DOHH2 (cell line): ENCODE results near the gene PRRC2A.
A peak's percentile ranks its signal among the peaks of the same experiment; 100 is the strongest.

Experiments used
- H3F3A ChIP-seq: fragments of 200-600 bp; sonication (generic), shearing (Covaris generic); 2 replicates; pipeline ENCODE4 v1.6.0; 2016; ENCODE audit warnings: antibody characterized with exemption, mild to moderate bottlenecking; ENCODE audit not compliant: control insufficient read depth, insufficient read depth
- H3K27ac ChIP-seq: fragments of 200-600 bp; sonication (generic); 2 replicates; pipeline ENCODE4 v1.5.1; 2014; ENCODE audit warnings: low read depth, mild to moderate bottlenecking, low read length, moderate library complexity
- H3K27me3 ChIP-seq: fragments of 200-600 bp; sonication (generic); 2 replicates; pipeline ENCODE4 v1.6.1; 2014; ENCODE audit warnings: mild to moderate bottlenecking, low read length, mixed read lengths; ENCODE audit not compliant: control insufficient read depth
- H3K36me3 ChIP-seq: fragments of 200-600 bp; sonication (generic); 2 replicates; pipeline ENCODE4 v1.6.1; 2014; ENCODE audit warnings: mild to moderate bottlenecking, low read length, moderate library complexity, mixed read lengths; ENCODE audit not compliant: control insufficient read depth
- H3K4me1 ChIP-seq: fragments of 200-600 bp; sonication (generic); 2 replicates; pipeline ENCODE4 v1.6.1; 2014; ENCODE audit warnings: mild to moderate bottlenecking, low read length, mixed read lengths; ENCODE audit not compliant: control insufficient read depth
- H3K4me2 ChIP-seq: fragments of 200-600 bp; sonication (generic); 2 replicates; pipeline ENCODE4 v1.6.0; 2014; ENCODE audit warnings: mild to moderate bottlenecking, low read length, moderate library complexity
- H3K4me3 ChIP-seq: fragments of 200-600 bp; sonication (generic); 2 replicates; pipeline ENCODE4 v1.5.1; 2014; ENCODE audit warnings: mild to moderate bottlenecking, low read length, mixed read lengths
- H3K79me2 ChIP-seq: fragments of 200-600 bp; sonication (generic); 2 replicates; pipeline ENCODE4 v1.6.1; 2014; ENCODE audit warnings: mild to moderate bottlenecking, low read length, mixed read lengths; ENCODE audit not compliant: control insufficient read depth
- H3K9me2 ChIP-seq: fragments of 200-600 bp; sonication (generic); replicated peaks from 2 replicates; pipeline ENCODE4 v1.6.1; 2014; ENCODE audit warnings: mild to moderate bottlenecking, low read length, mixed read lengths; ENCODE audit not compliant: control insufficient read depth
- H3K9me3 ChIP-seq: fragments of 200-600 bp; sonication (generic); 2 replicates; pipeline ENCODE4 v1.6.1; 2014; ENCODE audit warnings: antibody characterized with exemption, low read length, mixed read lengths; ENCODE audit not compliant: control insufficient read depth, insufficient read depth
- H4K20me1 ChIP-seq: fragments of 200-600 bp; sonication (generic); 2 replicates; pipeline ENCODE4 v1.6.0; 2014; ENCODE audit warnings: low read depth, mild to moderate bottlenecking, antibody characterized with exemption, low read length, moderate library complexity; ENCODE audit not compliant: control insufficient read depth, insufficient read depth
- CTCF ChIP-seq: fragments of 200-600 bp; sonication (generic); IDR thresholded peaks from one replicate; pipeline ENCODE4 v1.5.1; 2014; ENCODE audit warnings: antibody characterized with exemption, mild to moderate bottlenecking, low read depth, low read length; ENCODE audit not compliant: poor library complexity, severe bottlenecking
- EZH2phosphoT487 ChIP-seq: fragments of 200-600 bp; sonication (generic); IDR thresholded peaks from 2 replicates; pipeline ENCODE4 v1.6.1; 2017; ENCODE audit warnings: borderline replicate concordance, mild to moderate bottlenecking, antibody characterized with exemption, low read length, moderate library complexity, mixed read lengths

Gene PRRC2A

GRCh38 chr6:31614684-31615578, 5.6 kb upstream of the PRRC2A start, which contains the start of gene AIF1:
AIF1 (plus strand) TSS chr6:31615234; CDS start chr6:31615330, 96 bp downstream.
- no peak for TF ChIP-seq EZH2phosphoT487
- TF ChIP-seq CTCF, result no peak
- peak within 1 kb of the TSS; percentile 71 for H3K27ac ChIP-seq
- H3K79me2 ChIP-seq, result peaks cover 9% of the 10 kb centered on the region
- H3K36me3 ChIP-seq, result no peaks in the 10 kb centered on the region
- H3K4me2 ChIP-seq, result peak within 1 kb of the TSS; percentile 93
- H3K9me2 ChIP-seq, result no peaks in the 10 kb centered on the region
- peaks cover 22% of the 10 kb centered on the region for H3F3A ChIP-seq
- H4K20me1 ChIP-seq, result no peaks in the 10 kb centered on the region
- peak within 1 kb of the TSS; percentile 81 for H3K4me3 ChIP-seq
- no peaks in the 10 kb centered on the region for H3K9me3 ChIP-seq
- peaks cover 38% of the 10 kb centered on the region for H3K4me1 ChIP-seq
- H3K27me3 ChIP-seq, result no peaks in the 10 kb centered on the region

- Histone ChIP-seq H3K4me2 (peak overlapping the region; percentile 93), H3F3A (peaks cover 22% of the 10 kb centered on the region), H3K9me3 (no peaks in the 10 kb centered on the region), H3K36me3 (peaks cover under 1% of the 10 kb centered on the region), H3K27me3 (no peaks in the 10 kb centered on the region), H3K4me3 (peak overlapping the region; percentile 81), H4K20me1 (no peaks in the 10 kb centered on the region), H3K79me2 (peaks cover 12% of the 10 kb centered on the region), H3K27ac (peak overlapping the region; percentile 71), H3K4me1 (peaks cover 38% of the 10 kb centered on the region), H3K9me2 (no peaks in the 10 kb centered on the region)
- TF ChIP-seq CTCF, result no peak
- TF ChIP-seq EZH2phosphoT487, result no peak
Measured at GRCh38 chr6:31615748-31616147, 4.8 kb upstream of the PRRC2A start.

GRCh38 chr6:31617010-31617409, 3.5 kb upstream of the PRRC2A start:
- Histone ChIP-seq H3K36me3 (peaks cover 14% of the 10 kb centered on the region), H3K27me3 (no peaks in the 10 kb centered on the region), H4K20me1 (peaks cover 5% of the 10 kb centered on the region; the same call in 1 of the 2 replicates), H3K4me3 (peak overlapping the region; percentile 81), H3K4me2 (peak overlapping the region; percentile 93), H3K4me1 (peaks cover 44% of the 10 kb centered on the region), H3K9me3 (no peaks in the 10 kb centered on the region), H3F3A (peaks cover 22% of the 10 kb centered on the region), H3K79me2 (peaks cover 24% of the 10 kb centered on the region), H3K9me2 (no peaks in the 10 kb centered on the region), H3K27ac (no peak overlapping the region)
- TF ChIP-seq CTCF, result no peak
- TF ChIP-seq EZH2phosphoT487, result no peak
